Caco-2 (cell line): Measurements from ENCODE around the gene SELENON. TPM values are rescaled to one million over a fixed set of nuclear protein-coding genes. Genes with fewer than 3 reads are reported as not detected.

Experiments used
- BruUV-seq: library from RNA; stranded (reverse); fragments of 400-500 nt; replicated peaks from 2 replicates; lab custom pipeline; 2021; lab: Mats Ljungman, UMichigan
- CTCF ChIA-PET: fragments of 300-600 bp; sonication (Branson Sonifier 250); formaldehyde crosslinking; loops from one replicate; lab custom pipeline; 2022; ENCODE audit warnings: antibody characterized with exemption; lab: Charles Lee
- POLR2A ChIA-PET: fragments of 300-600 bp; sonication (Branson Sonifier 250); formaldehyde crosslinking; loops from one replicate; lab custom pipeline; 2022; ENCODE audit warnings: antibody characterized with exemption; lab: Charles Lee
- DNase-seq, 2 experiments: peaks; one replicate each; pipeline versions ENCODE4 v3.0.0 to v3.0.0-alpha.2; 2020 to 2022
- H3K27me3 ChIP-seq: replicated peaks from 2 replicates; pipeline ENCODE4 v1.6.0; 2011; ENCODE audit warnings: low read length; ENCODE audit not compliant: control insufficient read depth, insufficient read depth
- H3K36me3 ChIP-seq: 2 replicates; pipeline ENCODE4 v1.5.1; 2011; ENCODE audit warnings: low read length; ENCODE audit not compliant: control insufficient read depth, insufficient read depth
- H3K4me1 ChIP-seq: fragments of 250-450 bp; sonication (Bioruptor Pico); 2 replicates; pipeline ENCODE4 v1.5.1; 2020; ENCODE audit warnings: mild to moderate bottlenecking
- H3K4me3 ChIP-seq: 2 replicates; pipeline ENCODE4 v1.5.1; 2011; ENCODE audit warnings: low read depth, mild to moderate bottlenecking, control low read depth, low read length
- H3K9me3 ChIP-seq: fragments of 250-450 bp; sonication (Bioruptor Pico); 2 replicates; pipeline ENCODE4 v1.5.1; 2020; ENCODE audit warnings: mild to moderate bottlenecking, moderate library complexity
- H3K27ac Mint-ChIP-seq: one replicate; pipeline ENCODE4 v1.8.0; 2022; ENCODE audit warnings: mixed read lengths; ENCODE audit not compliant: unreplicated experiment
- H3K27me3 Mint-ChIP-seq: one replicate; pipeline ENCODE4 v1.8.0; 2022; ENCODE audit warnings: mixed read lengths; ENCODE audit not compliant: insufficient read depth, unreplicated experiment
- H3K36me3 Mint-ChIP-seq: one replicate; pipeline ENCODE4 v1.8.0; 2022; ENCODE audit warnings: mild to moderate bottlenecking, mixed read lengths; ENCODE audit not compliant: insufficient read depth, unreplicated experiment
- H3K4me1 Mint-ChIP-seq: one replicate; pipeline ENCODE4 v1.8.0; 2022; ENCODE audit warnings: low read depth, mixed read lengths; ENCODE audit not compliant: unreplicated experiment
- H3K4me3 Mint-ChIP-seq: one replicate; pipeline ENCODE4 v1.8.0; 2022; ENCODE audit warnings: mild to moderate bottlenecking, moderate library complexity, mixed read lengths; ENCODE audit not compliant: unreplicated experiment
- H3K9me3 Mint-ChIP-seq: one replicate; pipeline ENCODE4 v1.8.0; 2022; ENCODE audit warnings: mixed read lengths; ENCODE audit not compliant: unreplicated experiment
- intact Hi-C: fragments of 100-400 bp; cut with micrococcal nuclease; formaldehyde crosslinking; loops from one replicate; pipeline ENCODE4 v1.10.0; 2022; ENCODE audit not compliant: unreplicated experiment
- total RNA-seq: library from RNA; stranded (reverse); gene quantifications from 2 replicates; pipeline ENCODE4 v1.2.3, GENCODE V29; 2022
- TF ChIP-seq, protein P1 (sequence below), 2 experiments: fragments of 200-600 bp in 1 of 2; IDR thresholded peaks; 1 replicate in 1 of 2; 2 replicates in 1 of 2; pipeline versions ENCODE4 v1.5.1 to v1.8.0; 2011 to 2022; ENCODE audit warnings: antibody characterized with exemption in 1 of 2, control low read depth in 1 of 2, inconsistent platforms in 1 of 2, low read depth in 1 of 2, low read length in 1 of 2, mild to moderate bottlenecking in 1 of 2, moderate library complexity in 1 of 2; ENCODE audit not compliant: insufficient read depth in 1 of 2, severe bottlenecking in 1 of 2, unreplicated experiment in 1 of 2

SELENON gene
- total RNA-seq, 1 experiment from 2014 or later = 58.3 TPM

DNA sequence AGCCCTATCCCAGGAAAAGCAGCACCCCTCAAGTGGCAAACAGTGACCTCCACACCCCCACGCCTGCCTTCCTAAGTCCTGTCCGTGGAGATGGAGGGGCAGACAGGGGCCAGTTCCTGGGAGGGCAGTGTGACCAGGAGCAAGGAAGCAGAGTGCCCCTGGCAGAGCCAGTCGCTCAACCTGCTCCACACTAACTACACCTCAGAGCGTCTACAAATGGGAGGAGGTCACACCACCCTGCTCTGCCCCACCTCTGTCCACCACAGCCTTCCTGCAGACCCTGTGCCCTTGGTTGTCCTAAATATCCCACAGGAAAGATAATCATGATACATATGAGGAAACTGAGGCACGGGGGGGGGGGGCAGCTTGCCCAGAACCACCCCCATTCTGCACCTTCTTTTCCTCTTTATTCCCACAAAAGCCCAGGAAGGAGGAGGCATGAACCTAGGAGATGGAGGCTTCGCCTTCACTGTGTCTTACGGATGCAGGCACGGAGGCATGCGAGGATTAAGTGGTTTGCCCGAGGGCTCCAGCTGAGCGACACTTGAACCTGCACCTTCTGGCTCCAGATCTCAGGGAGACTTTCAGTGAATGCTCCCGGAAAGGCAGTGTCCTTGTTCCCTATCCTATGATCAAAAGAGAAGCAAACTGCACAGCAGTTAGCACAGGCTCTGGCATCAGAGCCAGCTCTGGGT lies 42.7 kb upstream of the SELENON start:
- Mint-ChIP-seq H3K4me3 (no peak overlapping the region), H3K4me1 (no peaks in the 10 kb centered on the region), H3K27ac (no peak overlapping the region), H3K36me3 (no peaks in the 10 kb centered on the region), H3K9me3 (no peaks in the 10 kb centered on the region), H3K27me3 (no peaks in the 10 kb centered on the region)
- Histone ChIP-seq H3K4me1 (no peaks in the 10 kb centered on the region), H3K27me3 (no peaks in the 10 kb centered on the region), H3K4me3 (no peak overlapping the region), H3K36me3 (no peaks in the 10 kb centered on the region), H3K9me3 (no peaks in the 10 kb centered on the region)
- TF ChIP-seq, protein P1, sequence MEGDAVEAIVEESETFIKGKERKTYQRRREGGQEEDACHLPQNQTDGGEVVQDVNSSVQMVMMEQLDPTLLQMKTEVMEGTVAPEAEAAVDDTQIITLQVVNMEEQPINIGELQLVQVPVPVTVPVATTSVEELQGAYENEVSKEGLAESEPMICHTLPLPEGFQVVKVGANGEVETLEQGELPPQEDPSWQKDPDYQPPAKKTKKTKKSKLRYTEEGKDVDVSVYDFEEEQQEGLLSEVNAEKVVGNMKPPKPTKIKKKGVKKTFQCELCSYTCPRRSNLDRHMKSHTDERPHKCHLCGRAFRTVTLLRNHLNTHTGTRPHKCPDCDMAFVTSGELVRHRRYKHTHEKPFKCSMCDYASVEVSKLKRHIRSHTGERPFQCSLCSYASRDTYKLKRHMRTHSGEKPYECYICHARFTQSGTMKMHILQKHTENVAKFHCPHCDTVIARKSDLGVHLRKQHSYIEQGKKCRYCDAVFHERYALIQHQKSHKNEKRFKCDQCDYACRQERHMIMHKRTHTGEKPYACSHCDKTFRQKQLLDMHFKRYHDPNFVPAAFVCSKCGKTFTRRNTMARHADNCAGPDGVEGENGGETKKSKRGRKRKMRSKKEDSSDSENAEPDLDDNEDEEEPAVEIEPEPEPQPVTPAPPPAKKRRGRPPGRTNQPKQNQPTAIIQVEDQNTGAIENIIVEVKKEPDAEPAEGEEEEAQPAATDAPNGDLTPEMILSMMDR (IDR thresholded peaks at IDR 0.05; ENCODE audit: insufficient read depth in 1 of 2, low read depth in 1 of 2, low read length in 1 of 2, severe bottlenecking in 1 of 2, unreplicated experiment in 1 of 2) = no peak
- ChIA-PET POLR2A (no interaction called here), CTCF (no interaction called here)
- no peak for DNase-seq
- intact Hi-C loops = loop anchor here (5.0 kb wide), 1 partner anchor 40 kb away; no protein-coding TSS in a partner anchor
- no TSS peak for BruUV-seq

DNA sequence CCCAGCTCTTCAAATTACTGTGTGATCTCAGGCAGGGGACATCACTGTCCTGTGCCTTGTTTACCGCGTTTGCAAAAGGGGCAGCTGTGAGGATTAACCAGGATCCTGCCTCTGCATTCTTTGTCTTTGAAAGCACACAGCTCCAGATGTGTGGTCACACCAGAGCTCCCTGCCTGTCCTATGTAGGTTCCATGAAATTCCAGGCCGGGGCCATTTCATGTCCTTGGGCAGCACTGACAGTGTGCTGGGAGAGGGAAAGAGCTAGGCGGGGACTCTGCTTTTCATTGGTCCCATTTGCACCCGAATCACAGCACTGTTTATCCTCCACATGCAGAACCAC lies 42.2 kb upstream of the SELENON start:
- CTCF ChIA-PET = no interaction called here
- no peaks in the 10 kb centered on the region for H3K27me3 Mint-ChIP-seq

GRCh38 chr1:25758466-25759070 lies 41.4 kb upstream of the SELENON start:
- Mint-ChIP-seq H3K4me1 (no peaks in the 10 kb centered on the region), H3K27ac (no peak overlapping the region), H3K27me3 (no peaks in the 10 kb centered on the region), H3K4me3 (no peak overlapping the region), H3K36me3 (no peaks in the 10 kb centered on the region), H3K9me3 (no peaks in the 10 kb centered on the region)
- no peak for DNase-seq
- Histone ChIP-seq H3K36me3 (no peaks in the 10 kb centered on the region), H3K27me3 (no peaks in the 10 kb centered on the region), H3K4me3 (no peak overlapping the region), H3K4me1 (no peaks in the 10 kb centered on the region), H3K9me3 (no peaks in the 10 kb centered on the region)
- CTCF ChIA-PET = interaction anchor here (0.5 to 1.8 kb wide), 5 partner anchors 22 to 225 kb away, joined by 3 to 6 read pairs (median 3); no protein-coding TSS in a partner anchor
- POLR2A ChIA-PET = no interaction called here
- no TSS peak for BruUV-seq
- intact Hi-C loops = loop anchor here (5.0 kb wide), 1 partner anchor 39 kb away; no protein-coding TSS in a partner anchor
- TF ChIP-seq, protein P1 (IDR thresholded peaks at IDR 0.05; ENCODE audit: insufficient read depth in 1 of 2, low read depth in 1 of 2, low read length in 1 of 2, severe bottlenecking in 1 of 2, unreplicated experiment in 1 of 2) = peak in 1 of 2 experiments; percentile 26

More for the DNA sequence above, 42.2 kb upstream of the SELENON start:
- no peaks in the 10 kb centered on the region for H3K4me1 ChIP-seq
- H3K27ac Mint-ChIP-seq = no peak overlapping the region
- no peak overlapping the region for H3K4me3 Mint-ChIP-seq
- no peaks in the 10 kb centered on the region for H3K9me3 ChIP-seq
- no peak for DNase-seq
- POLR2A ChIA-PET = no interaction called here
- TF ChIP-seq, protein P1 (IDR thresholded peaks at IDR 0.05; ENCODE audit: insufficient read depth in 1 of 2, low read depth in 1 of 2, low read length in 1 of 2, severe bottlenecking in 1 of 2, unreplicated experiment in 1 of 2) = no peak
- no TSS peak for BruUV-seq
- no peaks in the 10 kb centered on the region for H3K36me3 ChIP-seq
- H3K4me1 Mint-ChIP-seq = no peaks in the 10 kb centered on the region
- no peaks in the 10 kb centered on the region for H3K27me3 ChIP-seq
- H3K36me3 Mint-ChIP-seq = no peaks in the 10 kb centered on the region
- intact Hi-C loops = loop anchor here (5.0 kb wide), 1 partner anchor 39 kb away; no protein-coding TSS in a partner anchor
- H3K4me3 ChIP-seq = no peak overlapping the region
- no peaks in the 10 kb centered on the region for H3K9me3 Mint-ChIP-seq
